ENCODE data around the gene MALRD1. TPM values are rescaled to one million over a fixed set of nuclear protein-coding genes. Genes with fewer than 3 reads are reported as not detected.

MALRD1 gene
- total RNA-seq (2021; ENCODE audit: unreplicated experiment) (not detected), Bru-seq, nascent RNA (percentile 3 among the genes with signal in this experiment), BruChase-seq, experiment 1, labeled RNA remaining after a 2-hour chase (percentile 3 among the genes with signal in this experiment), BruChase-seq, experiment 2, labeled RNA remaining after a 6-hour chase (percentile 5 among the genes with signal in this experiment)
- polyA plus RNA-seq (2012; ENCODE audit: insufficient read length) = not detected
- long read RNA-seq = 0 reads

- H3K27me3 ChIP-seq (ENCODE audit: control insufficient read depth, insufficient read depth, low read length) = no peaks in the 10 kb centered on the region
- no peak within 1 kb of the TSS for H3K4me3 ChIP-seq (ENCODE audit: low read depth in 2 of 2, low read length in 2 of 2)
- no peak for DNase-seq (ENCODE audit: low read depth, low spot score)
- ChIA-PET CTCF (no interaction called here), POLR2A (no interaction called here)
- intact Hi-C loops (cut with micrococcal nuclease; ENCODE audit: unreplicated experiment) (no loop called here), in situ Hi-C loops (cut with HindIII; ENCODE audit: low pct_unique_long_range_greater_than_20kb, low sequenced_read_pairs) (no loop called here)
- no peak for ATAC-seq
- TF ChIP-seq CTCF (IDR thresholded peaks at IDR 0.05) (no peak), POLR2AphosphoS5 (IDR thresholded peaks at IDR 0.05; ENCODE audit: low read depth, low read length) (no peak), REST (IDR thresholded peaks at IDR 0.05; ENCODE audit: insufficient read depth in 1 of 2, low read depth in 2 of 2, low read length in 1 of 2) (no peak), TCF7L2 (IDR thresholded peaks at IDR 0.05; ENCODE audit: low read depth, low read length) (no peak), SIN3A (IDR thresholded peaks at IDR 0.05; ENCODE audit: borderline replicate concordance, insufficient read depth, low read depth, low read length) (no peak)
- H3K9me3 ChIP-seq (ENCODE audit: control insufficient read depth, insufficient read depth, low read depth, low read length) = no peaks in the 10 kb centered on the region
- H3K27ac ChIP-seq (ENCODE audit: low read length) = no peak within 1 kb of the TSS
- no TSS peak for BruUV-seq (replicated peaks)
- H3K36me3 ChIP-seq (ENCODE audit: control insufficient read depth, insufficient read depth, low read length) = no peaks in the 10 kb centered on the region
- no peaks in the 10 kb centered on the region for H3K4me1 ChIP-seq (ENCODE audit: control insufficient read depth, insufficient read depth, low read length)
These were observed at the start of gene MALRD1 for GRCh38 chr10:19048489-19048888. TSS of gene MALRD1 (plus strand) at chr10:19048801. CDS start at chr10:19048939, 138 bp downstream.

- ChIA-PET CTCF (no interaction called here), POLR2A (no interaction called here)
- no TSS peak for BruUV-seq (replicated peaks)
- DNase-seq (ENCODE audit: low read depth, low spot score) (no peak), ATAC-seq (no peak)
- in situ Hi-C loops (cut with HindIII; ENCODE audit: low pct_unique_long_range_greater_than_20kb, low sequenced_read_pairs) = no loop called here
- Histone ChIP-seq H3K9me3 (ENCODE audit: control insufficient read depth, insufficient read depth, low read depth, low read length) (no peaks in the 10 kb centered on the region), H3K27ac (ENCODE audit: low read length) (no peak overlapping the region), H3K36me3 (ENCODE audit: control insufficient read depth, insufficient read depth, low read length) (no peaks in the 10 kb centered on the region), H3K27me3 (ENCODE audit: control insufficient read depth, insufficient read depth, low read length) (no peaks in the 10 kb centered on the region), H3K4me1 (ENCODE audit: control insufficient read depth, insufficient read depth, low read length) (no peaks in the 10 kb centered on the region), H3K4me3 (ENCODE audit: low read depth in 2 of 2, low read length in 2 of 2) (no peak overlapping the region)
- intact Hi-C loops (cut with micrococcal nuclease; ENCODE audit: unreplicated experiment) = no loop called here
- no peak for TF ChIP-seq TCF7L2 (IDR thresholded peaks at IDR 0.05; ENCODE audit: low read depth, low read length)
- TF ChIP-seq CTCF (IDR thresholded peaks at IDR 0.05) = no peak
- no peak for TF ChIP-seq POLR2AphosphoS5 (IDR thresholded peaks at IDR 0.05; ENCODE audit: low read depth, low read length)
- TF ChIP-seq SIN3A (IDR thresholded peaks at IDR 0.05; ENCODE audit: borderline replicate concordance, insufficient read depth, low read depth, low read length) = no peak
- TF ChIP-seq REST (IDR thresholded peaks at IDR 0.05; ENCODE audit: insufficient read depth in 1 of 2, low read depth in 2 of 2, low read length in 1 of 2) = no peak
These were observed 45.3 kb upstream of the MALRD1 start for GRCh38 chr10:19003341-19003740.

Measured in Panc1 (cell line).